HG02588 (cell line): ENCODE results near the gene HOXA9.

ENCODE experiments used
- ATAC-seq: cut with Tn5 transposase; IDR thresholded peaks from one replicate; pipeline ENCODE4 v1.9.1; 2021; ENCODE audit warnings: mild to moderate bottlenecking, moderate library complexity; ENCODE audit not compliant: unreplicated experiment

The HOXA9 gene

DNA sequence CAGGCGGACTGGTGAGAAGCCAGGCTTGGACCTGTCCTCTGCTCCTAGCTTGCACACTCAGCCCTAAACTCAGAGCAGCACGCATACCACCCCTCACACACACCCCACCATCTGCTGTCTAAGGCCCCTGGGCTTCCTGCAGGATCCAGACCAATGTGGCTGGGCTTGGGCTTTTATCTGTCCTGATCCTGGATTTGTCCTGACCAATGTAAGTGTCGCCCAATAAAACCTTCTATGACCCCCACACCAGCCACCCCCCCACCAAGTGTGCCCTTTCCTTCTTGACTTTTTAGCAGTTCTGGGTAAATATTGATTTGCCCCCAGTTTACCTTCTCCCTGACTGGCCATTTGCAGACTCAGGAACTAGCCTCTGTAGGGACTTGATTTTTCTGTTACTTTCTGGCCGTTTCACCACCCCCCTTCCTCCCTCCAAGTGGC is 36.3 kb upstream of the HOXA9 start:
- no peak for ATAC-seq

DNA sequence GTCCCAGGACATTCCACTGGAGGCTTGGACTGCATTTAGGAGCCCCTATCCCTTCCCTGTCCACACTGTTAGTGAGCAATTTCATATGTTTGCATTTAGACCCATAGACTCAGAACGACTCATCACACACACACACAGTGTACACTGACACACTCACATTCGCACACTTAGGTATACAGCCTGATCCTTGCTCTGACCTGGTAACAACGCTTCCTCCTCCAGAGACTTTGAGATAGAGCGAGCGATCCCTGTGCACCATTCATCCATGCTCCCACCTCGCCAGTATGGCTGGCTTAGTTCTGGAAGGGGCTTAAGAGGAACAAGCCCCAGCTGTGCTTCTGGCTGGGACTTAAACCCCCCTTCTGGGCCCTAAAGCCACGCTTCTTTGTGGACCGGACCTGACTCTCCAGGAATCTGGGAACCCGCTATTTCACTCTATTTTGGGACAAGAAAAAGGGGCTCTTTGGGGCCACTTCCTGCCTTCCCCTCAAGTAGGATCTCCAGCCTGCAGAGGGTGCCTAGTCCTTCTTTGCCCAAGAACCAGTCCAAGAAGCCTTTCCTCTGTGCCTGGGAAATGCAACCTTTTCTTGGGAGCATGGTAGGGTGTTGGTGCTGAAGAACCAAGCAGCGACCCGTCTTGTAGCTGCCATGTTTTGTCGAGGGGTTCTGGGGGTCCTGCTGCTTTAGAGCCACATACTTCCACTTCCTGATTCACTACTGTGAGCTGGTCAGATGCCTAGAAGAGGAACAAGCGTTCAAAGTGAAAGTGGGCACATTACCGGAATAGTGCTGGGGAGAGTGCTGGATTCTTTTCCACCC is 35.6 kb upstream of the HOXA9 start:
- ATAC-seq: no peak

DNA sequence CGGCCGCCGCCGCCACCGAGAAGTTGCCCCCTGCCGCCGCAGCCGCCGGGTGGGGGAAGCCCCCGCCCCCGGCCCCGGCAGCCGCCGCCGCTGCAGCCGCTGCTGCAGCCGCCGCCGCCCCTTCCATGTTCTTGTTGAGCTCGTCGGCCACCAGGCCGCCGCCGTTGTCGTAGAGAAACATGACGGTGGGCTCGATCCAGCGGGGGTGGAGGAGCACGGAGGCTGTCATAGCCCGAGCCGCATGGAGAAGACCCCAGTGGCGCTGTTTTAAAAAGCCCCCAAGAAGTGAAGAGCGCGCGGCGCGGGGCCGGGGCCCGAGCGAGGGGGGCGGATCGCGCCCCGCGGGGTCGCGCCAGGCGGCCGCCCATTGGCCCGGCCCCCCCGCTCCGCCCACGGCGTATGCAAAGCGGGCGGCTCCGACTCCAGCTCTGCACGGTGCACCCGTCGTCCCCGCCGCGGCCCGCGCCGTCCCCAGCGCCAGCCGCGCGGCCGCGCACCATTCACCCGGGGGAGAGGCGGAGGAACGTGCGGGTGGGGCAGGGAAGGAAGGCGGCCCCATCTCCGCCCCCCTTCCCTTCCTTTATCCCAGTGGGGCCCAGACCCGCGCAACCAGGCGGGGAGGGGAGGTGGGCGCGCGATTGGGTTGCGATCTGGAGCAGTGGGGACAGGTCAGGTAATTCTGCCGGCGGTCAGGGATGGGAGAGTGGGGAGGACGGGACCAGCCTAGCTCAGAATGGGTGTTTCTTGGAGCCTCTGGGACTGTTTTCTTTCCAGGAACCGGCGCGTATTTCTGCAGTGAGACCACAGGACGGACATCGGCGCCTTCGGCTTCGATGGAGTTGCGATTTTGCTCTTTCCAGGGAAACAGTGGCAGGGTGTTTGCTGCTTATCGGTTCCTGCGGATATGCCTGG is 34.8 kb upstream of the HOXA9 start, which contains the start of gene HOXA13:
Gene HOXA13 (minus strand): TSS at position 243 of the 912 bp plus-strand sequence. CDS start 14 bp downstream, at position 229.
- ATAC-seq: peak; percentile 40

DNA sequence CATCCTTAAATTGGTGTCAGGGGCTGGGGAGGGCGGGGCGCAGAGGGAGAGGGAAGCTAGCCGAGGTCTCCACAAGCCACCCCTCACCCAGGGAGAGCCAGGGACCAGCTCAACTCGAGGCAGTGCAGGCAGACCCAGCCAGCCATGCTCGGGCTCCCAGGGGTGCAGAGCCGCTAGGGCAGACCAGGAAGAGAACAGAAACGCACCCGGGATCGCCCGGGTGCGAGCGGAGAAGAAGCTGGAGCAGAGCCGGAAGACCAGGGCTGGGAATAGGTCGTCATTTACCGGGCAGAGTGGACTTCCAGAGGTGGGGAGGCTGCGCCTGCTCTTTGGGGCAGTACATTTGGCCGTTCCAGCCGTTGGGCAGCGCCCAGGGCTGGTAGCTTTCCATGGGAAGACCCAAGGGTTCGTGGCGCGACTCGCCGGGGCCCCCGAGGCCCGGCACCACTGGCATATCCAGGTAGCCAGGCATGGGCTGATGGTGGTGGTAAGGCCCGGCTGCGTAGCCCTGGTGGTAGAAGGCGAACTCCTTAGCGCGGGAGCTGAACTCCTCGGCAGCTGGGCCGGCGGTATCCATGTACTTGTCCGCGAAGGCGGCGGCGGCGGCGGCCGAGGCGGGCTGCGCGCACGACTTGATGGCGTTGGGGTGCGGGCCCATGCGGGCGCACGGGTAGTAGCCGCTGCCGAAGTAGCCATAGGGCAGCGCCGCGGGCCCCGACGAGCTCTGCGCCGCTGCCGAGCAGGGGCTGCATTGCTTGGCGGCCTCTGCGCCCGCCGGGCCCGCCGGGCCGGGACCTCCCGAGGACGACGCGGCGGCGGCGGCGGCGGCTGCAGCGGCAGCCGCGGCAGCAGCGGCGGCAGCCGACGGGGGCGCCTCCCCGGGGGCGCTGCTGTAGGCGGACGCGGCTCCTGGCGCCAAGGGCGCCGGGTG is 33.8 kb upstream of the HOXA9 start:
- no peak for ATAC-seq

DNA sequence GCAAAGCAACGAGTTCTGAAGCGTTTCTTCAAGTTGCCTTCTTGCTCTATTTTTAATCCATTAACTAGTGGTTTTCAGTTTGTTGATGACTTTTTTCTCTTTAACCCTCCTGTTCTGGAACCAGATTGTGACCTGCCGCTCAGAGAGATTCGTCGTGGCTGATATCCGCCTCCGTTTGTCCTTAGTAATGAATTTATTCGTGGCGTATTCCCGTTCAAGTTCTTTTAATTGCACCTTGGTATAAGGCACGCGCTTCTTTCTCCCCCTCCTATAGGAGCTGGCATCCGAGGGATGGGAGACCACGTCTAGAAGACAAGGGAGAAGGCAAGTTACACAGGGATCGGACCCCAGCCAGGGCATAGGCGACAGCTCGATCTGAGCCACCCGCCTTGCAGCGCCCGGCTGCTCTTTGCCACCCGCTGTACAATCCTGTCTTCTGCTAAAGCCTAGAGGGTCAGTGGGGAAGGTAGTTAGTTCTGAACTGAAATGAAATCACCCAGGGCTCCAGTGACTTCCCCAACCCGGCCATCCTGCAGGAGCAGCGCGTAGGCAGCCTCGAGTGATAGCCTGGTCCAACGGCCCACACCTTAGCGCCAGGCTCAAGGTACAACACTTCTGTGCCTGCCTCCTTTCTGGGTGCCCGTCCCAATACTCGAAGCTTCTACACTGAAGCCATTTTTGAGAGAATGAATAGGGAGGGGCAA is 33.0 kb upstream of the HOXA9 start:
- ATAC-seq: no peak

DNA sequence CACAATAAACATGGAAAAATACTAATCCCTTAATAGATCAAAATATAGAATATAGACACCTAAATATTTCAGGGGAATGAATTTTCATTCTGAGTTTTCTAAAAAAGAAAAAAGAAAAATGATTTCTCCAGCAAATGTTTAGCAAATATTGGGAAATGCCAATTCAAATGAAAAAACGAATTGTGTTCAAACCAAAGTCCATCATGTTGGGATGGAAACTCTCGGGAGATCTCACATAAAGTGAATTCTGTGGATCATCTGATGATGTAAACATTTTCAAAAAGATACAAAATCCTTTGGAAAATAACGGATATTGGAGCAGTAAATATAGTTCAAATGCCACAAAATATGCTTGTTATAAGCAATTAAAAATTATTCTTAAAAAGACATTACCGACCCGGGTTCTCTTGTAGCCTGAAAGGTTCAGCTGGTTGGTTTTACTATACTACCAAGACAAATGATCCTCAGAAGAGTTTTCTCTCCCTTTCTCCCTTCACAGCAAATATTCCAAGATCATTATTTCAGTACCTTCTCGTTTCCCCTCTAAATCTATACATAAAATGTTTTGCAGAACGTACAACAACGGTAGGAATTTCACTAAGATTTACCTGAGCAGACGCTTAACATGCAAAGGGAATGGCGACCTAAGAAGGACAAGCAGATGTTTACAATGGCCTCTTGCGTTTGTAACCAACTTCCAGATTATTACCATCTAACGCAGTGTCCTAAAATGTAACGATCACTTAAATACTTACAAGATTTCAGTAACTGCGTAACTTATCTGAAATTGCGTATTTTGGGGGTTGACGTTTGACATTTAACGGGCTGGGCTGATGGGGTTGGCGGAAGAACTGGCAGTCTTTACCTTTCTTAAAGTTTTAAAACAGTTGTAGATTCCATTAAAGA is 32.1 kb upstream of the HOXA9 start:
- ATAC-seq: no peak

DNA sequence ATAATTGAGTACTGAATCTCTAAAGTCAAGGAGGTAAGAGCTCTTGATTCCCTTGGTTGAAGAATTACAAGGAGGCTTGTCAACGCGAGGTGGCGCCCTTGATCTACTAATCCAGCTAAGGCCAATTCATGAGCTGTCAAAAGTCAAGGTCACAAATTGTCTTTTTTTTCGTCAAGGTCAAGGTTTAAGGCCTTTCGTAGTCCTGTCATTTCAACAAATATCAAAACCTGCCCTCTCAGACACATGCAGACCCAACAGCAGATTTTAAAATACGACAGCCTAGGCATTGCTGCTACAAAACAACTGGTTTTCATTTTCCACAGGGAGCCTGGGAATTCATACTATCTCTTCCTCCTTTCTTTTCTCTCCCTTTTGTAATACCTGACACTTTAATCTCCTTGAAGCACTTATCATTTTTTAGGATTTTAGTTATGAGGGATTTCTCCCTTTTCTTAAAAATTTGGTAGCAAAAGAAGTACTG is 31.0 kb upstream of the HOXA9 start:
- ATAC-seq: no peak

DNA sequence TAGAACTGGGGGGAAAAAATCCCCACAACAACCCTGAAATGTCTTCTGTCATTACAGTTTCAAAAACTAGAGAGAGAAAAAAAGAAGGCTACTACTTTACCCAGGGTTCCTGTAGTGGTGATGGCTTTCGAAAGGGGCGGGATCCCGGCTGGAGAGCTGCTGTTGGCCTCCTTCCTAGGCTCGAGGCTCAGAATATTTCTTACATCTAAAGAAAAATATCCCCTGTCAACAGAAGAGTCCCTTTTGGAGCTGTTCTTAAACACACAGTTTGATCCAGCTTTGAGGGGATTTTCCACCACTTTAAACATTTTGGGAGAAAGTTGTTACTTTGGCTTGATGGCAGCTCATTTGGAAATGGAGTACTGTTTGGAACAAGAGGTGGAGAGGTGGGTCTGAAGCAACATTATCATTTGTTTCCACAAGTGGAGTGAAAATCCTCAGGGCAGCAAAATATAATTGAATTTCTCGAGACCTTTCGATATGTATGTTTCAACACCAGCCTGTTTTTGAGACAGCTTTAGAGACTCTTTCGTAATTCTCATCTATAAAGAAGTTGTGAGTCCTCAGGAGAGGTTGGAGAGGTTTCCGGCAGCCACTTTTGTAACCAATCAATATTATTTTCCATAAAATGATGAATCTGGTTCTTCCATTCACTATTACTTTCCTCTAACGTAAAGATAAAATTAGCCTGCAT is 29.5 kb upstream of the HOXA9 start:
- ATAC-seq: no peak

DNA sequence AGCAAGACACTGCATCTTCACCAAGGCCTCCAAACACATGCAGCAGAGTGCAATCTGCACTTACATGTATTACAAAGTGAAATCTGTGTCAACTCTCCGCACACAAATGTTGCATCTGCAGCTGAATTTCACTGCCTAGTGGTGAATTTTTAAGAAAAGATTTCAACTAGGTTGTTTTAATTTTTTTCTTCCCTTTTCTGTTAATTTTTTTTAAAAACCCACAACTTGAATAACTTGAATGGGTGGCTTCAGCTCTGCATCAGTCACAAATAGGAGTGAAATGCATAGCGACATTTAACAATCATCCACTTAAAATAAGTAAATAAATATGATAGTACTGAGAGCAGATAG is 28.6 kb upstream of the HOXA9 start:
- ATAC-seq: no peak

DNA sequence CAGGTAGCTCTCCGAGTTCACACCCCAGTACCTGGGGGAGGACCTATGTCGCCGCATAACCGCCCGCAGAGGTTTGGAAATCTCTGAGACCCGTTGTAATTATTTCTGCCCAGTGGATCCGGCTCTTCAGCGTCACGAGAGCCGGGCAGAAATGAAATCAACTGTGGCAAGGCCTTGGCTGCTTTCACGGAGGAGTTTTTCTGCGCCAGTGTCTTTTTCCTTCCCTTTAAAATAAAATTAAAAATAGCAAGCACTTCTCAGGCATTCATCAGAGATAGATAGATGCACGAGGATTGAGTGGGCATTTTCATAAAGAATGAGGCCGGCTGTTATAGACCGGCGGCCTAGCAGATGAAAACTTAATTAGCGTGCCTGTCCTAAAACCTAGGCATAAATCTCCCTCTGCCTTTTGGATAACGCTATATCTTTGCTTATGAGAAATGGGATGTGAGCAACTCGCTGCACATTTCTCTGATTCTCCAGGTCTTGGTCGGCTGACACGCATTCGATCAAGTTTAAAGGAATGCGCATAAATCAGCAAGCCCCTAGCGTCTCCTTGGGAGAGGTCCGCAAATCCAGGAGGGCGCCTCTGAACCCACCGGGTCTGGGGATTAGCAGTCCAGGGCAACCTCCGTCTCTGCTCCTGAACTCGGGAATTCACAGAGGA is 28.1 kb upstream of the HOXA9 start:
- no peak for ATAC-seq

DNA sequence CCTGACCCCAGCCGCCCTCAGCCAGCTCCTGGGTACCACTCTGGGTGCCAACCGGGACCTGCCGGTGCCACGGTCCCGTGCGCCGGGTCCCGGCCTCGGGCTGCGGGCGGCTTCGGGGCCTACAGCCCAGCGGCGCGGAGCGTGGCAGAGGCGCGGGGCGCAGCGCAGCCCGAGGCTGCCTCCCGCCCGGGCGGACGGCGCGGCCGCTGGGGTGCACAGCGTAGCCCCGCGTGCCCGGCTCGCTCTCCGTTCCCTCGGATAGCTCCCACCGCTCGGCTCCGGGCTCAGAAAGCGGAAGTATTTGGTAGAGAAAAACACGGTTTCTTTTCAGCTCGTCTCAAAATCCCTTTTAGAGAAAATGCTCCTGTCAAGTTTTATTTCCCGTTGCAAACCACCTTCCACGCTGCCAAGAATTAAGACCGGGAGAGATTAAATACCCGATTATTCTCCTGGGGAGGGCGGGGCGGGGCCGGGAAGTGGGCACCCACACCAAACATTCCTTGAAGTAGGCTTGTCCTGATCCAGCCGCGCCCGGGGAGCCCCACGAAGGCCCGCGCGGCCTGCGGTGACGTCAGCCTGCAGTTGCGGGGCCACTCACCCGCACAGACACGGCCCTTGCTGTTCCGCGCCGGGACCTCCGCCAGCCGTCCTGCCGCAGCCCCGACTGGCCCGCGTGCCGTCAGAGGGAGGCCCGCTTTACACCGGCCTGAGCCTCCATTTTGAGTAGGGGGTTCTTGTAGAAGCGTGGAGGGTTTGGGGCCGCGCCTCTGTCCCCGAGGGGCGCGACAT is 27.4 kb upstream of the HOXA9 start:
- no peak for ATAC-seq

DNA sequence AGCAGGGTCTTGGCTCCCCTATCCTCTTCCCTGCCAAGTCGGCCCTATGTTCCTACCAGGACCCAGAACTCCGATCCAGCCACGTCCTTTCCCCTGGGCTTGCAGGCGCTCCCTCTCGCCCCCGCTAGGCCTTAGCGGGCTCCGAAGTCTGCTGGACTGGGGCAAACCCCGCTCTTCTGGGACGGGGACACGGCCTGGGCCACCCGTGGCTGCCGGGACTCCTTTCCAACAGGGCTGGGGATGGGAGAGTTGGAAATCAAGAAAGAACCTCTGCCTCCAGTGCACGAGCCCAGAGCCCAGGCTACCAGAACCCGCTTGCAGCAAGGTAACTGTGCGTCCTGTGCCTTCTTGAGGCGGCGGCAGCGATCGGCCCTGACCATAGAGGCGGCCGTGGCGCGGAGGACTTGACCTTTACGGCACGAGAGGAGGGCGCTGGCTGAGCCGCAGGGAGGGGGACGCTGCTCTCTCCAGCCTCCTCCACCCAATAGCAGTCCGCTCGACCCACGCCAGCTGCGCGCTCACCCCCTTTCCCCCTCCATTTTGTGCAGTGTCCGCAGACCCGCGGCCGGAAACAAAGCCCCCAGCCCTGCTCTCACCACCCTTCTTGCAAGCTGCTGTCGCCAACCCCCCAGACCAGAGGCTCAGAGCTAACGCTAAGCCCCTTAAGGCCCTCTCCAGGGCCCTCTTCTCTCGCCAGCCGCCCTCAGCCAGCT is 26.7 kb upstream of the HOXA9 start:
- ATAC-seq: no peak

DNA sequence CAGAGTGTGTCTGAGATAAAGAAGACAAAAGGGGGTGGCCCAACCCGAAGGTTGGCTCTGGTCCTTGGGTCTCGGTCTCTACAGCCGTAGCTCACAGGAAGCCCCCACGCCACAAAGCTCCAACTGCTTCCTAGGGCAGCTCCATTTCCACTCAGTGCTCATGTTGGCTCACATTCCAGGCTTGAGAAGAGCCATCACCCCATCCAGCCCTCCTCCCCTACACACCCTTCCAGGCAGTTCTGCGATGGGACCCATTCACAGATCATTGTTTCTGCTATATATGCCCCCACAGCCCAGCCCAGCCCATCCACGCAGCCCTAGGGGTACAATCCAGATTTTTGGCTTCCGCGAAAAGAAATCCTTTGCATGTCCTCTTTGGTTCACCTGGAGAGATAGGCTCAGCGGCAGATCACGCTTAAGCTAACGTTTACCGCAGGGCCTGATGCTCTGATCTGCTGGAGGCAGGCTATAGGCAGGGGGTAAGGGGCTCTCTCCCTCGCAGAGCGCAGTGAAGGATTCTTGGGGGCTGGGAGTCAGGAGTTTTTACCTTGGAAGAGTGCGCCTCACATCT is 25.9 kb upstream of the HOXA9 start:
- no peak for ATAC-seq

DNA sequence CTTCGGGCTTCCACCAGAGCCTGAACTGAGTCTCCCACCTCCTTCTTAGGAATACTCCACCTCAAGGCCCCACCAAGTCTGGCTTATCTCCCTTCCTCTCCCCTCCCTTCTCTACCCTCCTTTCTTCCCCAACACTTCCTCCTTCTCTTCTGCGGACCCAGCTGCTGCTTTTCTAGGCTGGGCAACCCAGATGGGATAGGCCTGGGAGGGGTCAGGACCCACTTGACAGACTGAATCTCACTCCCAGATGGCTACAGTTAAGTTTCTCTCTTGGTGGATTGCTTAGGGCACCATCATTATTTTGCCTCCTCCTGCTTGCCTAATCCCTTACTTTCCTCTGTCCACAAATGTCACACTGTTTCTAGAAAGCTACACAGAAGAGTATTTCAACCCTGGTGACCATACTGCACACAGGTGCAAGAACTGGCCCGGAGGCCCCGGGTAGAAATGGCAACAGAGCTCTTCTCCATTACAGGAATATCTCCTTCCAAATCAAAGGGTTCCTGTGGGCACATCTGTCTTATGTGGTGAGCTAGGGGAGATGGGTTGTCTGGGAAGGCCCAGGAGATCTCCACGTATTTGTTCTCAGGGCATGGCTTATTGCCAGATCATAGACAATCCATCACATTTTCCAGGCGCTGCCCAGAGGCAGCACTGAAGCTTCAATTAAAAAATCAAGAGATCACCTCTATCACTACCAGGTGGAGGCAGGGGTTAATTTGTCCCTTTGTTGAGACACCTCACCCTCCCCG is 24.8 kb upstream of the HOXA9 start:
- ATAC-seq: no peak

DNA sequence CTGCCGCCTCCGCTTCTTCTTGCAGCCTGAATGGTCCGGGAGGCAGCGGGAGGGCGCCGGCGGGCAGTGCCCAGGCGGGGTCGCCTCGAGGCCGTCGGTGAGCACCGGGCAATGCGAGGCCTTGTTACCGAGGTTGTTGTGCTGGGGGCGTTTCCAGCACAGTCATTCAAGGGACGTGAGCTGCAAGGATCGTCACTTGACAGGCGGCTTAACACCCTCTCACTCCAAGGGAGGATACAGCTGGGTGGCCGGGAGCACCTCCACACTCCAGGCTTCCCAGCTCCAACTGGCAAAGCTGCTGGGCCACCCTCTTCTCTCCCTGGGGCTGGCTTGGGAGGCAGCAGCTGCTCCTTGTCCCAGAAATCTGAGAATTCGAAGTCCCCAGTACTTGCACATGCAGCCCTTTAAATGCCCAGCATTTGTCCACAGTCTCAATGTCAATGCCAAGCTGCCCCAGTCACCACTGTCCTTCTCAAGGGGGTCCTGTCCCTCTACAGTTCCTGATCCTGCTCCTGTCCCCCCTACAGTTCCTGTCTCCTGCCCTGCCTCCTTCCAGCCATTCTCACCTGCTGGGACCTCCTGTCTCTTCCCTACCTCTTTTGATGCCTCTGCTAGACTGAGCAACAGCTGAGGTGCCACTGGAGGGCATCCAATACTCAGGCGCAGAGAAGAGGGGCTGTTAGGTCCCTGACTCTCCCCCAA is 24.1 kb upstream of the HOXA9 start:
- no peak for ATAC-seq
